Activated CD4-positive, alpha-beta T cell treated with anti-CD3 and anti-CD28 coated beads for 4 hours (primary cell): ENCODE results near the gene TXNDC2.

ENCODE experiments used
- DNase-seq, 2 donors: peaks; one replicate each; pipeline ENCODE4 v3.0.0-alpha.2; 2020

Gene TXNDC2

GRCh38 chr18:9914584-9915290 lies 29.0 kb downstream of the TXNDC2 start:
- DNase-seq, result peak; percentile 72 to 80

GRCh38 chr18:9915291-9916076 lies 29.7 kb downstream of the TXNDC2 start:
- DNase-seq, result no peak

DNA sequence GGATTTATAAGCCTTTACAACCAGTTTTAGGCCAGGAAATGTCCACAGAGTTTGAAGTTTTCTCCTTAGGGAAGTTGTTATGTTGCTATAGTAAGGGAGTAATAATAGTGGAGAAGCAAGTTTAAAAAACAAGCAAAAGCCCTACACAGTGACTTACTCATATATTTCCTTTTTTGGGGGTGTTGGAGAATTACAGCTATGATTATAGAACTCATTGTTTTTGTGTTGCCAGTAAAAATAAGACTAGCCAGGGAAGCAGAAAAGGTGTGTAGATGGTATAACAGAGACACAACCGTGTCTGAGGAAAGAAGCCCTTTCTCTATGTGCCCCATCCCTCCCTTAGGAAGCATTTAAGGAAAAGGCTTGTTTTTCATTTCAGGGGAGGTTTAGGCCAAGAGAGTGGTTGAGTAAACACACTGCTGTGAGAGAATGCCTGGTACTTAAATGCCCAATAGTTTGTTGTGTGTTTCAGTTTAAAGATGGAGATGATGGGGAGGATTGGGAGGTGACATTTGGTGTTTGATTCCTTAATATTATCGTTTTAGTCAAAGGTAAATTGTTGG lies 30.4 kb downstream of the TXNDC2 start:
- DNase-seq, result no peak

GRCh38 chr18:9916808-9917207 lies 31.0 kb downstream of the TXNDC2 start:
- DNase-seq, result no peak

DNA sequence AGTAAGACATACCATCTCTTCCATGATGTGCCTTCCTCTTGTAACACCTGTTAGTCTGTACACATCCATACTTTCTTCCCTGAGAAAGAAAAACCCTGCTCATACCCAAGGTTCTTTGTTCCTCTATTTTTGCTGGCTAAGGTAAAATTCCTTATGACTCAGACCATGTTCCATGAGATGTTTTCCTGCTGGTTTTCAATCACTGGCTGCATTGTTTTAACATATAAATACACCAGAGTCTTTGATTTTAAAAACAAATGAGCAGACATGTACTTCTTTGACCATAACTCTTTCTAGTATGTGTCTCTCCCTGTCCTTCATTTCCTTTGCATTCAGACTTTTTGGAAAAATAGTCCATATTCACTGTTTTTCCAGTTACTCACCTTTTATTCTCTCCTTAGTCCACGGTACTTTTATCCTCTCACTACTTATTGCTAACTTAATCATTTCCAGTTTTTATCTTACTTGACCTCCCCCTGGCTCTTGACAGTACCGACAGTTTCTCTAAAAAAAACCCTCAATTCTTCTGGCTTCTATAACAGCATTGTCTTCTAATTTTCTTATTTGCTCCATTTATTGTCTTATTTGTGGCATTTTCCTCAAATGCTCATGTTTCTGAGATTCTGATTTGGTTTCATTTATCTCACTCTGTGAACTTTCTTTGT lies 32.4 kb downstream of the TXNDC2 start:
- DNase-seq, result no peak

DNA sequence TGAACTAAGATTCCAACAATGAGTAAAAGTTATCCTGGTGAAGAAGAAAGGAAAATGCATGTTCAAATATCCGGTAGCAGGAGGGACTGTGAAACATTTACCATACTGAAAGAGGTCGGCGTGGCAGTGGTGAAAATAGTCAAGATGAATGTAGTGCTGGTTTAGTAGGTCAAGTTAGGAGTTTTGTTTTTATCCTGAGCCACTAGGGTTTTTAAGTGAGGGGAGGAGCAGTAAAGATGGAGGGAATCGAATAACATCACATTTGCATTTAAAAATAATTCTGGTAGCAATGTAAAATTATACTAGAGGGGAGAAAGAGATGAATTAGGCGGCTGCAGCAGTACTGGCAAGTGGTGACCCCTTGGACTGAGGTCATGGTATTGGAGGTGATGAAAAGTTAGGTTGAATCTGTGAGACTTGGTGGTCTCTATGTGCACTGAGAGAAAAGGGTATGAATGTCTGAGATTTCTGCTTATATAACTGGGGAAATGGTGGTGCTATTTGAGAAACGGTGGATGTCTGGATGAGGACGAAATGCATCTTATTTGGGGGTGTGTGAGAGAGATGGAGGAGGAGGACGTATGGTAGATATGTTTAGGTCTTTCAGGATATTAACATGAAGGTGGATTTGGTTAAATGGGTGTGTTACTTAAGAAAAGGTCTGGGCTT lies 33.9 kb downstream of the TXNDC2 start:
- DNase-seq, result no peak

DNA sequence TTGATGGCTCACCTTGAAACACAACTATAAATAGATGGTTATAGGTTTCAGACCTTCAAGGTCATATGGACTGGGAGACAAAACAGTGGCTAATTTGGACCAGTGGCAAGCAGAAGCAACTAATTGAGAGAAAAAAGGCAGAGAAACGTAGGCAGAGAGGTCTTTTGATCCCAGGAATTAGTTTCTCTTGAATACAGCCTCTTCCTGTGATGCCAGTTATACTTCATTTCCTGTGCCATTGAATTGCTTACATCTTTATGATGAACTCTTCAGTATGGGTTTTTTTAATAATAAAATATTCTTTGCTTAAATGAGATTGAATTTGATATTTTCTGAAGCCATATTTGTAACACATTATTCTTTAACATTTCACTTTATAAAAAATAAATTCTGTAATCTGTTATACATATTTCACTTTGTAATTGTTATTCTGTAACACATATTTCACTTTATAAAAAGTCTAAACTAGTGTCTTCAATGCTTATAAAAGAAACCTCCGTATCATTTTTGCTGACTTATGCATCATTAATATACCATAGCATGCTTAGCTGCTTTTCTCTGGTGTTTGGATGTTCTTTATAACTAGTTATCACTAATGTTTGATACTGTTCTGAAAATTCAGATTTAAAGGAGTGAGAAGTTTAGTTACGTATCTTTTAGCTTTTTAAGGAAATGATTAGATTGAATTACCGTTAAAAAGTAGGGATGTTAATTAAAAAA lies 37.0 kb downstream of the TXNDC2 start:
- no peak for DNase-seq

DNA sequence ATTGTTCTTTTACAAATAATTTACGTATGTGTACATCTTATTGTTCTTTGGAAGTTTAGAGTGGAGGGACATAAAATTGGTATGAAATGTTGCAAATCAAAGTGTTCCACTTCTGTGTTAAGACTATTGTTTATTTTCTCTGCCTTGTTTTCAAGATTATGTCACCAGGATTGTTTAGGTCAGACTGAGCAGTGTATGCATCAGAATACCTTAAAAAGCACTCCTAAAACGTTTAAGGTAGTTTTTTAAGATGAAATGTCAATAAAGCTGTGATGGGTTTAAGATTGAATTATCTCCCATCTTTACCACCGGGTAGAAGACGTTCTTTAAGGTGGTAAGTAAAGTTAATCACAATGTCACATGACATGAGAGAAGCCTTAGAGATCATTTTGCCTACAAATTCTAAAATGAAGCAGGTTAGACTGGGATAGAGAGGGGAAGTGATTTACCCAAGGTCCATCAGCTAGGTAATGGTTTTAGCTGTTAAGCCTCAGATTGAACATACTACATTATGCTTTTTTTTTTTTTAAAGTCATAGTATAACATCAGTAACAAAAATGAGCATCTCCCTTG lies 38.7 kb downstream of the TXNDC2 start:
- no peak for DNase-seq

- no peak for DNase-seq
Measured at GRCh38 chr18:9925369-9925768, 39.6 kb downstream of the TXNDC2 start.

DNA sequence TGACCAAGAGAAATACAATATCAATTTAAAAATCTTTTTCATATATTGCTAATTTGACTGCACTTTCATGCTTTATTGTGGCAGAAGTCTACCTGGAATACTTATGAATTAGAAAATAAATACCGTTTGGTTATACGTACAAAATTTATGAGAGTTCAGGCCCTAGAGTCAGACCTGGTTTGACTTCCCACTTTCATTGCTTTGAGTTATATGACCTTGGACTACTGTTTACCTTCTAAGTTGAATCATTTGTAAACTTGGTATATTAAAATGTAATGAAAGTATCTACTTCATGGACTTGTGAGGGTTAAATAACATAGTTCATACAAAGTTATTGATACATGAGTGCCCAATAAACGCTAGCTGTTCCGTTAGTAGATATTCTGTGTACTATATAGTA lies 40.0 kb downstream of the TXNDC2 start:
- DNase-seq, result no peak

DNA sequence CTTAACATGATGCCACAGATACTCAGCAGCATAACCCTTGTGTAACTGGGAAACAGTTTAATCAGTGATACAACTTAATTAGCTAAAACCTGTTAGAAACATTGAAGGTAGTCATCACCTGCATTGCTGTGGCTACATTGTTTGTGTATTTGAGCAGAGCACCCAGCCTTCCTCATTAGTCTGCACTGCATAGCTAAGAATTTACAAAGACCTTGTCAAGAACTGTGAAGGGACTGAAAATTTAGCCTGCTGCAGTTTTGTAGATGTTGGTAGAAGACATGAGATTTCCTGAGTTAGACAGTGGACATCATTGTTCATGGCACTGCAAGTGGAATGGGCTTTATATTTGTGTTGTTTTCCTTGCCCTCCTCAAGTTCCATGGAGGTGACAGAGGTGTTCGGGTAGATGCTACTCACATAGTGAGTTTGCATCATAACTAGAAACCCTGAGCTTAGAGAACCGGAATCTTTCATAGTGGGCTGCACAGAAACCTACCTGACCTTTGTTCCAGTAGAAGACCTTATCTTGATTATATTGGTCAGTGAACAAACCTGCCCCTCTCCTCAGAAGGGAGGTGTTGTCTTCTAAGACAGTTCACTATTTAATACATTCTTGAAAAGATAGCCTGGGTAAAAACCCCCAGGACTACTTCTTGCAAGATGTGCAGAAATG lies 40.6 kb downstream of the TXNDC2 start:
- no peak for DNase-seq

DNA sequence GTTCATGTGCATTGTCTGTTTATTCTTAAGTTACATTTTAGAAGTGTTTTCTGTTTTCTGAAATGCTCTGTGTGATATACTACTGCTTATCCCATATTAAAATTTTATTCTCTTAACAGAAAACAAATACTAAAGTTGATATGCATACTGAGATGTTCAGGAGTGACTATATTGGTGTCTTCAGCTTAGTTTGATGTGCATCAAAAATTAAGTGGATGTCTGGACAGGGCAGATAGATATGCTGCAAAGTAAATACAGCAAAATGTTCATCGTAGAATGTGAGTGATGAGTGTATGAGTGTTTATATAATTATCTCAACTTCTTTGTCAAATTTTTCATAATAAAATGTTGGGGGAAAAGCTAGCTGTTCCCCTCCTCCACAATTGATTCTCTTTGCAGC lies 41.2 kb downstream of the TXNDC2 start:
- DNase-seq, result no peak

DNA sequence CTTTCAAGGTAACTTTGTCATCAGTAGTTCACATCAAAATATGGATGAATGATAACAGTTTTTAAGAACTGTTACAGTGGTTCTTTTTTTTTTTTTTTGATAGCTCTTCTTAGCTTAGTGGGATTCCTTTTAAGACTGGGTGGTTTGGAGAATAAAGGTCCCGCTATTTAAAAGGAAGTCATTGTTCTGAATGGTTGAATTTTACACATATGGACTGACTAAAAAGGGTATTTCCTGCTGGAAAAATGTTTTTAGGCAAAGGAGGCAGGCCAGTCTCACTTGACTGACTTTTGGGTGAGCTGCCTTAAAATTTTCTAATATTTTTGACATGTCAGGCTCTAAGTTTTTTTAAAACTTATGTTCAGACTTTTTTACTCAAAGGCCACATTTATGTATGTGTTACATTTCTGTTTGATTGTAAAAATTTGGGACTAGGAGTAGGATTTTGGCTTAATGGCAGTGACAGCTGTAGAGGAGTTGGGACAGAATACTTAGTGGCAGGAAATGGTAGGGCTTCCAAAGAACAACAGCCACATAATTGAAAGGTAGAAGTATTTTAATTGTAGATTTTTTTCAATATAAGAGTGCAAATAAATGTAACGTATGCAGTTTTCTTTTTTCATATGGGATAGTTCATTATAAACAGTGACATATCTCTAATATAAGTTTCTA lies 41.8 kb downstream of the TXNDC2 start:
- DNase-seq, result no peak

- no peak for DNase-seq
Measured at GRCh38 chr18:9928646-9929259, 43.0 kb downstream of the TXNDC2 start.

GRCh38 chr18:9930299-9930884 lies 44.6 kb downstream of the TXNDC2 start:
- no peak for DNase-seq

DNA sequence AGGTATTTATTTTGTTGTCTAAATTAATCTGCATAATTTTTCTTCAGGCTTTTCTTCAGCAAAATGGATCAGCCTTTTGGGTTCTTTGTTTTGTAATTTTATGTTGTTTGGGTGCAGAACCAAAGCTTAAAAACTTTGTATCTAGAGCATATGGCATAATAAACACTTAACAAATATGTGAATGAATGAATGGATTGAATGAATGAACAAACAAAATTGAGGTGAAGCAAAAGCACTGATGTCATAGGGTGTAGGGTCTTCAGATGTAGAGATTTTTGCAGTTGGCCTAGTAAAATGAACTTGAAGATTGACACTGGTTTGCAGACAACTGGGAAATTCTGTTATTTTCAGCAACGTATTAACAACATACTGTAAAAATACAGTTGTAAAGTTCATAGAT lies 45.4 kb downstream of the TXNDC2 start:
- DNase-seq, result no peak

GRCh38 chr18:9931678-9932077 lies 45.9 kb downstream of the TXNDC2 start:
- no peak for DNase-seq

DNA sequence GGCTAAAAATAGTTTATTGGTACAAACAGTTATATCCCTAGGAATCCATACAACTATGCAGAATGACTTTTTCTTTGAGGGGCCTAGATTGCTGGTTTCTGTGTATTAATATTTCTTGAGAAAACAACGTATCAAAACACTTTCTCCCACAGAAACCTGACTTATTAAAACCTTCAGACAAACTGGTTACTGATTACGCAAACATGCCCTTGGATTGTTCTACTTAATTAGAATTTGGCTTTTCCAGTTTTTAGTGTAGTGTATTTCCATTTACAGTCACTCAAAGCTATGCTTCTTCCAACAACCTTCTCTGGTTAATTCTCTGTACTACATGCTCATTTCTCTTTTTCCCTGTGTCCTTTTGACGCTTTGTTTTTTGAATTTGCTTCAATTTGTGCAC lies 48.1 kb downstream of the TXNDC2 start:
- DNase-seq, result no peak

DNA sequence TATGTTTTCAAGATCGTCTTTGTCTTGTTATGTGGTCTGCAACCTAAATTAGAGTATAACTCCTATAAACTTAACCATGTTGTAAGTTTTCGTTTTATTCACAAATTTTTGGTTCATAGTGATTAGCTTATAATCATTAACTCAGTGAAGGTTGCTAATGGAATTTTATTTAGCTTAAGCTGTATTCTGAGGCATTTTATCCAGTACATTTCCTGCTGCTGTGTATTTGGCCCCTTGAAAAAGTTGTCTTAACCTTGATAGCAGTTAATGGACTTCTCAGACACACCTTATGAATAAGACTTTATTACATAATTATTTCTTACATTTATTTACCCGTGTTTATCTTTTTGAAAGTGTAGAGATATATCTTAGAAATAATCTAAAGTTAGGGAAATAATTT lies 48.5 kb downstream of the TXNDC2 start:
- DNase-seq, result no peak
